ENCODE measurements around the gene VSTM2L.

- TF ChIP-seq EP300 (conservative IDR thresholded peaks at IDR 0.05; ENCODE audit: poor library complexity, severe bottlenecking) (no peak), CTCF (IDR thresholded peaks at IDR 0.05; ENCODE audit: poor library complexity, severe bottlenecking) (no peak), EZH2 (IDR thresholded peaks at IDR 0.05; ENCODE audit: borderline replicate concordance, insufficient read depth, low read length, poor library complexity, severe bottlenecking) (no peak), REST (IDR thresholded peaks at IDR 0.05; ENCODE audit: borderline replicate concordance) (no peak)
These were observed 21.2 kb upstream of the VSTM2L start for GRCh38 chr20:37881601-37882343.
